T-helper 9 cell (primary cell): ENCODE measurements around the gene C2CD4C.
"Not testable (repeated sequence)": the region's sequence is repeated elsewhere in the genome, so short reads cannot be mapped to it uniquely, and the experiment has no call there.

Source experiments
- DNase-seq: peaks from one replicate; pipeline ENCODE4 v3.0.0-alpha.2; 2020

Gene C2CD4C

GRCh38 chr19:437041-437440, 28.1 kb upstream of the C2CD4C start:
- no peak for DNase-seq

DNA sequence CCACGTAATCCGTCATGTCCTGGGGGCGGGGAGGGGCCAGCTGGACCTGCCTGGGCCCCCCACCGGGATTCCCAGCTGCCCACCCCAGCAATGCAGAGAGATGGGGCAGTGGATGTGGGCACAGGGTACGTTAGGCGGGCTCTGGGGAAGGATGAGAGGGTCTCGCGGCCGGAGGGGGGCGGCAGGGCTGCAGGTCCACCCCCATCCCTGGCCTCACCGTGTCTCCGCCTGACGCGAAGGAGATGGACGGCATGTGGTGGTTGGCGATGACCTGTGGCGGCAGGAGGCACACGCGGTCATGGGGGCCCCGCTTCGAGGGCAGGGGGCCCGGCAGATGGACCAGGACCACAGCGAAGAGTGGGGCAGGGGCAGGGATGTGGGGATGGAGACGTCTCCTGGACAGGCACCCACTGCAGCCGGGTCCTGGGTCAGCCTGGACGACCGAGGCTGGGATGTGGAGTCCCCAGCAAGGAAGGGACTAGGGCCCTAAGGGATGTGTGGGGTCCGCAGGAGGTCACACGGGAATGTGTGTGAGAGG, 27.5 kb upstream of the C2CD4C start:
- no peak for DNase-seq

DNA sequence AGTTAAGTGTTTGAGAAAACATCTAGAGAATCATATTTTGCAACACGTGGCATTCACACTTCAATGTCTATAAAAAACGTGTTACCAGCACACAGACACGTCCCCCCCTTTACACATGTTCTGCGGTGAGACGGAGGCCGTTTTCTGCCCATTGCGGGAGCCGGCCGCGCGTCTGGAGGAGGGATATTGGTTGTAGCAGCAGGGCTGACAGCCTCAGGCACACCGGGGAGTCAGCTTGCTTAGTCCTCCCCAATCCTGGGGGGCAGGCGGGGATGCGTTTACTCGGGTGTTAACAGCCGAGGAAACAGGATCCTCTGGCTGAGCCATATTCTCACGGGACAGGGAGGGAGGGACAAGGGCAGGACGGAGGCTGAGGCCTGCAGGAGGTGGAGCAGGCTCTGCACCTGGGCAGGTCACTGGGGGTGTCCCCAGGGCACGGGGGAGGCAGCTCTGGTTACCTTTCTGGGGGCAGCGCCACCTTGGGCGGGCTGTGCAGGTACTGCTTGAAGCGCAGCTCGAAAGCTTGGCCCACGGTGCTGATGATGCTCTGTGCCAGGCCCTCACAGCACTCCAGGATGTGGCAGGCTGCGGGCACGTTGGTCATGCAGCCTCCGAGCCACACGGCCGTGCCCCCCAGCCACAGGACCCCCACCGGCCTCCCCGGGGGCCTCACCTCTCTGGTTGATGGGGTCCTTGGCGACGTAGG, 26.9 kb upstream of the C2CD4C start:
- DNase-seq = no peak

- no peak for DNase-seq
Measured at GRCh38 chr19:435056-435706, 26.2 kb upstream of the C2CD4C start.

GRCh38 chr19:434152-434960, 25.4 kb upstream of the C2CD4C start:
- DNase-seq = no peak

GRCh38 chr19:430701-431100, 21.8 kb upstream of the C2CD4C start:
- DNase-seq = no peak

DNA sequence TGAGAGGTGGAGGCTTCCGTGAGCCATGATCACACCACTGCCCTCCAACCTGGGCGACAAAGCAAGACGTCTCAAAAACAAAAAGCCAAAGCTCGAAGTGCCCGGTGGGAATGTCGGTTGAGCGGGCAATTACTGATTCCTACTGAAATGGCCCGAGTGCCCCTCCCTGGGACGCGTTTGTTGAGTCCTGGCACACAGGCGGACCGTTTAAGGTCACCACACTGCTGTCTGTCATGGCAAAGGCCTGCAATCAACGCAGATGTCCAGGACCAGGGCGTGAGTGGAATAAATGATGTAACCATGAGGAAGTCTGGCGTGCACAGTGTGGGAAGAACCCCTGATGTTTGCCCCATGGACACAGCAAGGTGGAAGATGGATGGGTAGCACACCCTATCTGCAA, 19.2 kb upstream of the C2CD4C start:
- no peak for DNase-seq

DNA sequence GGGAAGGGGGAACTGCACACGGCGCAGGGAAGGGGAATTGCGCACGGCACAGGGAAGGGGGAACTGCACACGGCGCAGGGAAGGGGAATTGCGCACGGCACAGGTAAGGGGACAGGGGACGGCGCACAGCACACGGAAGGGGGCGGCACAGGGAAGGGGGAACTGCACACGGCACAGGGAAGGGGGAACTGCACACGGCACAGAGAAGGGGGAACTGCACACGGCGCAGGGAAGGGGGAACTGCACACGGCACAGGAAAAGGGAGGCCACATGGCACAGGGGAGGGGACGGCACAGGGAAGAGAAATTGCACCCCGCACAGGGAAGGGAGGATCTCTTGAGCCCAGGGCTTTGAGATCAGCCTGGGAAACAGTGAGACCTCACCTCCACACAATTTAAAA, 18.7 kb upstream of the C2CD4C start:
- not testable (repeated sequence) for DNase-seq

GRCh38 chr19:426725-427445, 17.9 kb upstream of the C2CD4C start:
- no peak for DNase-seq

GRCh38 chr19:425056-425455, 16.1 kb upstream of the C2CD4C start:
- DNase-seq = no peak

- DNase-seq = no peak
Measured at GRCh38 chr19:424546-424945, 15.6 kb upstream of the C2CD4C start.

DNA sequence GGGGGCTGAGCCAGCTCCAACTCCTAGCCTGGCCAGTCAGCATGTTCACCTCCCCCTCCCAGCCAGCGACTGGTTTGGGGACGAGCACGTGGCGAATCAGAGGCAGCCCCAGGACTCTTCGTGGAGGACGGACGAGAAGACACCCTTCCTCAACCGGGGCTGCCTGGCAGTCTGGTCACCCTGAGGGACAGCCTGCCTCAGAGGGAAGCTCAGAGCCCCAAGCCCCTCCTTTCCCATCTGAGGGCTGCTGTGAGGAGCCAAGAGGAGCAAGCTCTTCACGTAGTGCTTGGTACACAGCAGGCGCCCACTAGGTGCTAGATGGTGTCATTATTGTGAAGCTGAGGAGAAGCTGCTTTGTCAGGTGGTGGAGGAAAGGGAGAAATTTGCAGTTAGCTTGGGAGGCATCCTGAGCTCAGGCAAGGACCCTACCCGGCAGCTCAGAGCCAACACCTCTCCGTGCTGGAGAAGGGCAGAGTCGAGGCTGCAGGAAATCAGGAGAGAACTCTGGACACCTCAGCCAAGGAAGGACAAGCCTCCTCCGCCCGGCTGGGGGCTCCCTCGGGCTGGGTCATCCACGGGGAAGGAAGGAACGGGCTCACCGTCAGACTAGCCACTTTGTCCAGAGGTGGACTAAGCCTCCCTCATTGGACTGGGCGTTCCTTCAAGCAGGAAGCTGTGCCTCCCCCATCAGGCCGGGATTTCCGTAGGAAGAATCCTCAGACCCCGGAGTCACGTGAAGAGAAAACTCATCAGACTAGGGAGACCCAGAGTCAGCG, 14.9 kb upstream of the C2CD4C start:
- no peak for DNase-seq

DNA sequence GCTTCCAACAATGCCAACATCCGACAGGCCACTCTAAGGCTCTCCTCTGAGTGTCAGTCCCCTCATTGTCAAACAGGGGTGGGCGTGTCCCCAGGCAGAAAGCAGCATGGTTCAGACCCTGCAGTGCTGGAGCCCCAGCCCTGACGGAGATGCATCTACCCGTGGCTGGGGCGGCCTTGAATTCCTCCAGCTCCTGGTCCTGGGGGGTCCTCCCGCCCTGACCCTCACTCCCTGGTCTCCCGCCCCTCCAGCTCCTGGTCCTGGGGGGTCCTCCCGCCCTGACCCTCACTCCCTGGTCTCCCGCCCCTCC, 13.9 kb upstream of the C2CD4C start:
- not testable (repeated sequence) for DNase-seq

DNA sequence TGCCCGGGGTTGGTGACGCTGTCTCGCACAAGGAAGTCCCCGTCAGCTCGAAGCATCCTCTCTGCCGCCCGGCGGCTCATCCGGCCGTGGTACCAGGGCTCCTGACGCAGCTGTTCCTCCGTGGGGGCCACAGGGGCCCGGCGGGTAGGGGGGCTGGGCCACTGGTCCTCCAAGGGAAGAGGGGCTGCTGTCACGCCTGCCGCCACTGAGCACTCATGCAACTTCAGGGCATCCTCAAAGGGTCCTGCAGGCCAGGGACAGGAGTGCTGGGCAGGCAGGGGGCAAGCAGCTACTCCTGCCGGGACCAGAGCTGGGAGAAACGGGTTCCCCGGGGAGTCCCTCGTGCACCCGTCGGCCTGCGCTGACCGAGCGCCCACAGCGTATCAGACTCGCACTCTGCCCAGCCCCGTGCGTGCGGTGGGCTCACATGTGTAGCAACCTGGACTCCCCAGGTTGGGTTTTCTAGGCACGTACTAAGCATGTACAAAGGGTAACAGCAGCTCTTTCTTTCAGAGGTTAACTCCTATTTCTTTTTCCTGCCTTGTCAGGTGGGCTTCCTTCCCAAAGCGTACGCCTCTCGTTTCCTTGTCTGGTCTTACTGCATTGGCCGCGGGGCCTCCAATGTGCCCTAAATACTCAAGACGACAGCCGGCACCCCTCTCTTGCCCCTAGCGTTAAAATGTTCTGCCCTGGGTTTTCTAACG, 13.4 kb upstream of the C2CD4C start:
- DNase-seq = no peak

DNA sequence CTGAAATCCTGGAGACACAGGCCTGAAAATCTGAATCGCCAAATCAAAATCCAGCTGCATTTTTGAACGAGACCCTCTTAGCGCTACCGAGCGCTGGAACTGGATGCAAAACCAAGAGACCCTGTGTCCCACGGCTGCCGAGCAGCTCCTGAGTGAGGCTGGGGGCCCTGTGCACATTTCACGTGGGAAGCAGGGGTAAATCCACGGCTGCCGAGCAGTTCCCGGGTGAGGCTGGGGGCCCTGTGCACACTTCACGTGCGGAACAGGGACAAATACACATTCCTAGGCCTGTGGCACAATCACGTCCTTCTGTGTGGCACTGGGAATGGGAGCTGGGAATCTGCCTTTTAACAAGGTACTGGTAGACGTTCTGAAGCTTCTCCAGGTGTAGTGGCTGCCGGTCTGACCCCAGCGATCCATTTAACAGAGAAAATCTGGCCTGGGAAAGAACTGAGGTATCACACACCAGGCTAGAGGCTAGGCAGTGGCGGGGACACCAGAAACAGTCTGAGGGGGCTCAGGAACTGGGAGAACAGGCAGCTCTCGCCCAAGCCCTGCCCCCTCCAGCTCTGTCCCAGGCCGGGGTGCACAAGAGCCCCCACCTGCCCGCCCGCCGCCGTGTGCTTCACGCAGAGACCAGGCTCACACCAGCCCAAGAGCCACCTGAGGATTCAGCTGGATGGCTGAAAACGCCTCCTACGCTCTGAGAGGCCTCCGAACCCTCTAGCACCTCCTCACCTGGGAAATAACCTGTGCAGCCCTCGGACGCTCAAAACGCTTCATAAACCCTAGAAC, 11.0 kb upstream of the C2CD4C start:
- DNase-seq = no peak

DNA sequence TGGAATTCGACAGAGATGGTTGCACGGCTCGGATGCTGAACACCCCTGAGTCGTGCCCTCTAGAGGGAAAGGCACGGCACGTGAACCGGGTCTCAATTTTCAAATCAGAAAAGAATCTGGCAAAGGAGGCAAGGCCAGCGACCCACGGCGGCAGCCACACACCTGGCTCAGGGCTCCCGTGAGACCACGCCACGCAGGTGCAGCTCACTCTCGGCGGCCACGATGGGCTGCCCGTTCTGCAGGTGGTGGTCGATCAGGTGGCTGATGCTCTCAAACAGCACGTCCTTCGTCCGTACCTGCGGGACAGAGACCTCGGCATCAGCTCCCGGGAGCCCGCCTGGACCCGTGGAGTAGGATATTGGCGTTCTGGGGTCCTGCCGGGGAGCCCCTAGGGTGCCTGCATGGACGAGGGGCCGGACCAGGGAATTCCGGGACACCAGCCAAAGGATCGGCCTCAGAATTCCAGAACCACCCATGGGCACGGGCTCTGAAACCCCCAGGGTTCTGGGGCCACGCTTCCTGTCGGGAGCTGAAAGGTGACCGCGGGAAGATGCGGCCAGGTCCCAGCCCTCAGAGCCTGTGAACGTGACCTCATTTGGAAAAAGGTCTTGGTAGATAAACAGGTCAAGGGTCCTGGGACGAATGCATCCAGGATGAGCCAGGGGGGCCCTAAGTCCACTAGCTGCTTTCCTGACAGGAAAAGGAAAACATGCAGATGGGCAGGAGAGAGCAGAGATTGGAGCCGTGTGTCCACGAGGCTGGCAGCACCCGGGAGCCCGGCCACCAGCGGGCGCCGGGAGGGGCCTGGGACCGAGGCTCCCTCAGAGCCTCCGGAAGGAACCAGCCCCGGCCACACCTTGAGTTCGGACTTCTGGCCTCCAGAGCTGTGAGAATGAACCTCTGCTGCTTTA, 10.1 kb upstream of the C2CD4C start:
- DNase-seq = no peak

- no peak for DNase-seq
Measured at GRCh38 chr19:416416-416815, 7.5 kb upstream of the C2CD4C start.

- no peak for DNase-seq
Measured at GRCh38 chr19:415292-415691, 6.3 kb upstream of the C2CD4C start.

DNA sequence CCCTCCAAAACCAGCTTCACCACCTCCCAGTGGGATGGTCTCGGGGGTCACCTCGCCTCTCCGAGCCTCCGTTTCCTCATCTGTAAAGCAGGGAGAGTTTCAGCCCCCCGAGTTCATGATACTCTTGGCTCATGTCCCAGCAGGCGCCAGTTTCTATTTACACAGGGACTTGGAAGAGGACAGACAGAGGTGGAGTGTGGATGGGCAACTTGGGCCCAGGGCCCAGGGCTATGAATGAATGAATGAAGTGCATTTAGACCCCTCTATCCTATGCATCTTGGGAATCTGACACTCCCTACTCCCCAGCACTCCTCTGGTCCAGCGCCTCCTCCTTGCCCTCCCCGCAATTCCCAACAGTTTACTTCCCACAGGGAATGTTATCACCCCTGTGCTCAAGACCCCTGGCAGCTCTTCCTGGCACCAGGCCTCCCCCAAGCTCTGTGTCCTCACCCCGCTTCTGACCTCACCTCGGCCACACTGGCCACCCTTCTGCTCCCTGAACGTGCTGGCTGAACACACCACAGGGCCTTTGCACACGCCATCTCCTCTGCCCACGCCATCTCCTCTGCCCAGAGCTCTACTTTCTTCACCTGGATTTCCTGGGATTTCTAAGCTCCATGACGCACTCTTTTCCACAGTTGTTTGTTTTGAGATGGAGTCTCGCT, 4.9 kb upstream of the C2CD4C start:
- no peak for DNase-seq
